GM06990 (cell line): ENCODE results near the gene OBSCN.

Experiments
- DNase-seq: peaks from one replicate; pipeline ENCODE4 v3.0.0-alpha.2; 2011; ENCODE audit not compliant: insufficient read length; ENCODE audit errors: extremely low read depth
- H3K27me3 ChIP-seq: replicated peaks from 2 replicates; pipeline ENCODE4 v1.6.0; 2011; ENCODE audit warnings: low read length; ENCODE audit not compliant: control insufficient read depth, insufficient read depth
- H3K36me3 ChIP-seq: 2 replicates; pipeline ENCODE4 v1.5.1; 2011; ENCODE audit warnings: low read length; ENCODE audit not compliant: control insufficient read depth, insufficient read depth
- H3K4me3 ChIP-seq: replicated peaks from 2 replicates; pipeline ENCODE4 v1.5.1; 2011; ENCODE audit warnings: low read depth, mild to moderate bottlenecking, control low read depth, low read length
- TF ChIP-seq, protein P1 (sequence below): IDR thresholded peaks from 2 replicates; pipeline ENCODE4 v1.5.1; 2011; ENCODE audit warnings: low read length, control low read depth, mild to moderate bottlenecking, inconsistent platforms; ENCODE audit not compliant: insufficient read depth, poor library complexity, severe bottlenecking

Gene OBSCN

DNA sequence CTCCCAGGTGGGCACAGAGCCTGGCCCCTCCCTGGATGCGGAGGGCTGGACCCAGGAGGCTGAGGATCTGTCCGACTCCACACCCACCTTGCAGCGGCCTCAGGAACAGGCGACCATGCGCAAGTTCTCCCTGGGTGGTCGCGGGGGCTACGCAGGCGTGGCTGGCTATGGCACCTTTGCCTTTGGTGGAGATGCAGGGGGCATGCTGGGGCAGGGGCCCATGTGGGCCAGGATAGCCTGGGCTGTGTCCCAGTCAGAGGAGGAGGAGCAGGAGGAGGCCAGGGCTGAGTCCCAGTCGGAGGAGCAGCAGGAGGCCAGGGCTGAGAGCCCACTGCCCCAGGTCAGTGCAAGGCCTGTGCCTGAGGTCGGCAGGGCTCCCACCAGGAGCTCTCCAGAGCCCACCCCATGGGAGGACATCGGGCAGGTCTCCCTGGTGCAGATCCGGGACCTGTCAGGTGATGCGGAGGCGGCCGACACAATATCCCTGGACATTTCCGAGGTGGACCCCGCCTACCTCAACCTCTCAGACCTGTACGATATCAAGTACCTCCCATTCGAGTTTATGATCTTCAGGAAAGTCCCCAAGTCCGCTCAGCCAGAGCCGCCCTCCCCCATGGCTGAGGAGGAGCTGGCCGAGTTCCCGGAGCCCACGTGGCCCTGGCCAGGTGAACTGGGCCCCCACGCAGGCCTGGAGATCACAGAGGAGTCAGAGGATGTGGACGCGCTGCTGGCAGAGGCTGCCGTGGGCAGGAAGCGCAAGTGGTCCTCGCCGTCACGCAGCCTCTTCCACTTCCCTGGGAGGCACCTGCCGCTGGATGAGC lies 164.5 kb downstream of the OBSCN start:
- TF ChIP-seq, protein P1, sequence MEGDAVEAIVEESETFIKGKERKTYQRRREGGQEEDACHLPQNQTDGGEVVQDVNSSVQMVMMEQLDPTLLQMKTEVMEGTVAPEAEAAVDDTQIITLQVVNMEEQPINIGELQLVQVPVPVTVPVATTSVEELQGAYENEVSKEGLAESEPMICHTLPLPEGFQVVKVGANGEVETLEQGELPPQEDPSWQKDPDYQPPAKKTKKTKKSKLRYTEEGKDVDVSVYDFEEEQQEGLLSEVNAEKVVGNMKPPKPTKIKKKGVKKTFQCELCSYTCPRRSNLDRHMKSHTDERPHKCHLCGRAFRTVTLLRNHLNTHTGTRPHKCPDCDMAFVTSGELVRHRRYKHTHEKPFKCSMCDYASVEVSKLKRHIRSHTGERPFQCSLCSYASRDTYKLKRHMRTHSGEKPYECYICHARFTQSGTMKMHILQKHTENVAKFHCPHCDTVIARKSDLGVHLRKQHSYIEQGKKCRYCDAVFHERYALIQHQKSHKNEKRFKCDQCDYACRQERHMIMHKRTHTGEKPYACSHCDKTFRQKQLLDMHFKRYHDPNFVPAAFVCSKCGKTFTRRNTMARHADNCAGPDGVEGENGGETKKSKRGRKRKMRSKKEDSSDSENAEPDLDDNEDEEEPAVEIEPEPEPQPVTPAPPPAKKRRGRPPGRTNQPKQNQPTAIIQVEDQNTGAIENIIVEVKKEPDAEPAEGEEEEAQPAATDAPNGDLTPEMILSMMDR = no peak
- no peak for DNase-seq
- no peaks in the 10 kb centered on the region; the same call in 1 of the 2 replicates for H3K27me3 ChIP-seq
- no peak overlapping the region for H3K4me3 ChIP-seq
- H3K36me3 ChIP-seq = no peaks in the 10 kb centered on the region

DNA sequence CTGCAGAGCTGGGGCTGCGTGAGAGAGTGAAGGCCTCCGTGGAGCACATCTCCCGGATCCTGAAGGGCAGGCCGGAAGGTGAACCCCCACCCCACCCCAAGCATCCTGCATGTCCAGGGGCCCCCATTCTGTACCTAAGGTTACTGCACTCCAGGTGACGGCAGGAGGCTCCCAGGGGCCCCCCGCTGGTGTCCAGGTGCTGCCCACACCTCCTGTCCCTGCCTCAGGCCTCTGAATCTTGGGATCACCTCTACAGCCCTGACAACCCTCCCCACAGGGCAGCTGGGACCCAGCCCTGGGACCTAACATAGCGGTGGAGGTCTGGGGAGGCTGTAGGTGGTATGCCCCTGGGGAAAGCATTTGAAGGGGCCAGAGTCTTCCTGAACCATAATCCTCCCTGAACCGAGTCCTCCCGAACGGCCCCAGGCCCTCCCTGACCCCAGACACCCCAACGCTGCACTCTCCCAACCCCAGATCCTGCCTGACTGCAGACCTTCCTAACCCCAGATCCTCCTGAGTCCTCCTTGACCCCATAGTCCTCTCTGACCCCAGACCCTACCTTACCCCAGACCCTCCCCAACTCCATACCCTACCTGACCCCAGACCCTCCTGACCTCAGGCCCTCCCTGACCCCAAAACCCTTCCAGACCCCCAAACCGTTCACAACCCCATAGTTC lies 165.3 kb downstream of the OBSCN start:
- TF ChIP-seq, protein P1 = no peak
- no peak for DNase-seq
- no peak overlapping the region for H3K4me3 ChIP-seq
- H3K27me3 ChIP-seq = no peaks in the 10 kb centered on the region; the same call in 1 of the 2 replicates
- no peaks in the 10 kb centered on the region for H3K36me3 ChIP-seq

DNA sequence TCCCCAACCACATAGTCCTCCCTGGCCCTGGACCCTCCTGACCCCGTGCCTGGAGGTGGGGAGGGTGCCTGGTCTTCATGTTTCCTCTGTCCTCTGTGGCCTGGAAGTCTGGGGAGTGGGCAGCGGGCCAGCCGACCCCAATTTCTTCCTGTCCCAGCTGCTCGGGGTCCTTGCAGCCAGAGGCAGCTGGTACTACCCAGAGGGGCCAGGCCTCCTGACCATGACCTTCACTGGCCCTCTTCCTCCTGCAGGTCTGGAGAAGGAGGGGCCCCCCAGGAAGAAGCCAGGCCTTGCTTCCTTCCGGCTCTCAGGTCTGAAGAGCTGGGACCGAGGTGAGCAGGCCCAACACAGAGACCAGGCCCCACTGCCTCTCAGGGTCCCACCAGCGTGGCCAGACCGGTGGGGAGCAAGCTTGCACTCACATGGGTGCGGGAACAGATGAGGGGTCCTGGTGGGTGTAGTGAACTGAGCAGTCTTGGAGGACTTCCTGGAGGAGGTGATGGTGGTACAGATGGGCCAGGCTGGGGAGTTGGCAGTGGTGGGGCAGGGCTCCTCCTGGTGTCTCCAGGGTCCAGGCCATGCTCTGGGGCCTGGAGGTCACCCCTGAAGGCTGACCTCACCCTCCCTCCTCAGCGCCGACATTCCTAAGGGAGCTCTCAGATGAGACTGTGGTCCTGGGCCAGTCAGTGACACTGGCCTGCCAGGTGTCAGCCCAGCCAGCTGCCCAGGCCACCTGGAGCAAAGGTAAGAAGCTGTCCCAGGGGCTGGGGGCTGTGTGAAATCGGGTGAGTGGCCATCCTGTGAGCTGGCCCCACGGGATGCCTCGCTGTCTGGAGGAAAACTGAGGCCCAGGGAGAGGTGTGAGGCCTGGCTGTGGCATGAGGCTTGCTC lies 166.1 kb downstream of the OBSCN start:
- no peak for DNase-seq
- TF ChIP-seq, protein P1 = no peak

DNA sequence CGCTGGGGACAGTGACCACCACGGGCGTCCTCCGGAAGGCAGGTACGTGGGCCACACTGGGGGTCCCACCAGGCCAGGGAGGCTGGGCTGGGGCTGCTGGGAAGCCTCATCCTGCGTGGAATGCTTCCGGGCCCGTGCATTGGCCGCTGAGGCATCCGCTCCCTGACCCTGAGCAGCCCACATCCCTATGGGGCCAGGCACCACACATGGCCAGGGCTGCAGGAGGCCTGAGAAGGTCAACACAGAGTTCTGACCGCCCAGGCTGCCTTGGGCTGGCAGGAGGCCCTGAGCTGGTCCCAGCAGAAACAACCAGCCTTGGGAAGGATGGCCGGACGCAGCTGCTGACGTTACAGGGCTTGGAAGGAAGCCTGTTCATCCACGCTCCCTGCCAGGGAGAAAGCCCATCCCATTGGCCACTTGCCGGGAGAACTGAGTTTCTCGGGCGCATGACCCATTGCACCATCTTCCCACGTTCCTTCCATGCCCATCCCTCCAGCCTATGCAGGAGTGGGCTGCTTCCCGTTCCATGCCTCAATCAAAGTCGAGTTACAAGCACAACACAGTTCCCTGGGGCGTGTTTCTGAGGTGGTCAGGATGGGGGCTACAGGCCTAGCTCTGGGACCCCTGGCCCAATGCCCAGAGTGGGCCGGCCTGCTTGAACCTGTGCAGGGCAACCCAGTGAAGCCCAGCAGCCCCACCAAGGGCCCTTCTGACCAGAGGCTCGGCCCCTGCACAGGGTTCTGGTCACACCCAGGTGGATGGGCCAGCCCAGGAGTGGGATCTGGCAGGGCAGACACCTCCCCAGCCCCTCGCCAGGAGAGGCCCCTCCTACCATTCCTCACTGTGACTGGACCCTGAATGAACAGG lies 167.1 kb downstream of the OBSCN start:
- Histone ChIP-seq H3K36me3 (no peaks in the 10 kb centered on the region), H3K4me3 (no peak overlapping the region), H3K27me3 (no peaks in the 10 kb centered on the region; the same call in 1 of the 2 replicates)
- DNase-seq = no peak
- TF ChIP-seq, protein P1 = no peak

More for the DNA sequence above, 166.1 kb downstream of the OBSCN start:
- H3K36me3 ChIP-seq = no peaks in the 10 kb centered on the region
- no peak overlapping the region for H3K4me3 ChIP-seq
- H3K27me3 ChIP-seq = no peaks in the 10 kb centered on the region; the same call in 1 of the 2 replicates
